Measurements from ENCODE around the gene EPGN. TPM values are rescaled to one million over a fixed set of nuclear protein-coding genes. Genes with fewer than 3 reads are reported as not detected.

Gene EPGN
- total RNA-seq, 1 experiment from 2014 or later, result 176 TPM

DNA sequence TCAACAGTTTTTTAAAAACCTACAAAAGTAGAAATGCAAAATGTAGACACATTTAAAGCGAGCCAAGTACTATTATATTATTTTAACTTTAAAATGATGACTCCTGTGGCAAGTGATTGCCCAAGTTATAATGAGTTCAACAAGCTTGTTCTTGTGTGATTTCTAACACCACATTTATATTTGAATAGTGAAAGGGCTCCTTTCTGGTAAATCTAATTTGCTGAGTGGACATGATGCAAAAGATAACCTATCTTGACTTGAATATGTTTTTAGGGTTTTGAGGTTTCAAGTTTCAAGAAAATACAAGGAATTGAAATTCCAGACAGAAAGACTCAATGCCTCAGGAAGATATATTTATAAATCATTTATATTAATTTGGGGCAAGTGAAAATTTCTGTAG, 1.1 kb upstream of the EPGN start:
- no peak for DNase-seq (ENCODE audit: extremely low read depth, low read depth)

DNA sequence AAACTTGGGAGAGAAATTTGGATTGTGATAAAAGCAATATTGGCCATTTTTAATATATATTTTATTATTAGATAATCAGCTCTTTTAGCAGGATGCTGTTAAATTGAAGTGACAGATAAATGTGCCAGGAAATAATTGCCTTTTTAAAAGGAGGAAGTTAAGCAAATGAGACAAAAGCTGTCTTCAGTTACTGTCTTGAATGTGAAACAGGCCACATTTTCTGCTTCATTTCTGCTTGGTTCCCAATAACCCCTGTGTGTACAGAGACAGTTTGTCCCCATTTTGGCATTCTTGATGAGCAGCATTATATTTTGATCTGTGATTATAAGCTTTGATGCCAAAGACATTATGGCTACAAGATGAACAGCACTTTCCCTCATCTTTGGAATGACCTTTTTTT, 953 bp downstream of the EPGN start:
- no peak for DNase-seq (ENCODE audit: extremely low read depth, low read depth)

DNA sequence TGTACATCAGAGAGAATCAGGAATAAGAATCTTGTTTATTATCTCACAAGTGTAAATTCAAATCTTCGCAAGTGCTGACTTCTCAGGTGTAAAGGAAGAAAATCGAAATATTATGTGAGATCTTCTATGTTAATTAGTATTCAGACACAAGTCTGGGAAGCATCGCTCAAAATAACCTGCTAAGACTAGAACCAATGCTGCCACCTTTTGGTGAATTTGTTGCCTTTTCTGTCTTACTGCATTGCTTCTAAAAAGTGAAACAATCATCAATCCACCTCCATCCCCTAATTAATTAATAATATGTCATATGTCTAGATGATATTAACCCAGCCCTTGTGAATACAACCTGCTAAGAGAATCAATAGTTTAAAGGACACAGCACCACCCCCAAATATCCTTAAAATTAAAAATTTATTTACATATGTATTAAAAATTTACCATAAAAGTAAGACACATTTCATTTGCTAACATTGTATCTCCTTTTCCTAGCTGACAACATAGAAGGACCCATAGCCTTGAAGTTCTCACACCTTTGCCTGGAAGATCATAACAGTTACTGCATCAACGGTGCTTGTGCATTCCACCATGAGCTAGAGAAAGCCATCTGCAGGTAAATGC, 3.5 kb downstream of the EPGN start:
- DNase-seq (ENCODE audit: extremely low read depth, low read depth), result peak; percentile 74

DNA sequence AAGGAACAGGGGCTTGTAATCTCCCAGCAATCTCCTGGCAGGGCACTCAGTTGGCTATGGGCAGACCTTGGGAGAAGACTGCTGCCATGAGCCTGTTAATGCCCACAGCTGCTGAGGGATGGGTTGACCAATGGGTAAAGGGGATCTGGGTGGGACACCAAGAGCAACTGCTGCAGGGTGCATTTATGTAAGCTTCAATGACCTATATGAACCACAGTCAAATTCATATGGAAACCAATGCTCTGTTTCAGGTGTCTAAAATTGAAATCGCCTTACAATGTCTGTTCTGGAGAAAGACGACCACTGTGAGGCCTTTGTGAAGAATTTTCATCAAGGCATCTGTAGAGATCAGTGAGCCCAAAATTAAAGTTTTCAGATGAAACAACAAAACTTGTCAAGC, 6.1 kb downstream of the EPGN start:
- DNase-seq (ENCODE audit: extremely low read depth, low read depth), result no peak

DNA sequence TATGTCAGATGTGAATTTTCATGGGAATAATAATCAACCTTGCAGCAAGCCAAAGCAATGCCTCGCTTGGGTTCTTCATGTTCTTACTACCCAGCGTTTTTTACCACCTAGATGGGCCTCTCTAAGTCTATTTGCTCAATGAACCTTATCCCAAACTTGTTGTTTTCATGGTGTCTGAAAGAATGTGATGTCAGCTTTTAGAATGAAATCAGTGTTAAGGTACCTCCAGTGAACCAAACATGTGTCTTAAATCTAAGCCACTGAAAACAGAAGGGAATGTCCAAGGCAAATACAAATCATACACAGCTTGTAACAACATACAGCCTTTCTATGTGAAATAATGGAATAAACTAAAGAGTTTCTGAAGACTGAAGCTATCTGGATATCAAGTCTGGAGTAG, 6.7 kb downstream of the EPGN start:
- DNase-seq (ENCODE audit: extremely low read depth, low read depth), result no peak

DNA sequence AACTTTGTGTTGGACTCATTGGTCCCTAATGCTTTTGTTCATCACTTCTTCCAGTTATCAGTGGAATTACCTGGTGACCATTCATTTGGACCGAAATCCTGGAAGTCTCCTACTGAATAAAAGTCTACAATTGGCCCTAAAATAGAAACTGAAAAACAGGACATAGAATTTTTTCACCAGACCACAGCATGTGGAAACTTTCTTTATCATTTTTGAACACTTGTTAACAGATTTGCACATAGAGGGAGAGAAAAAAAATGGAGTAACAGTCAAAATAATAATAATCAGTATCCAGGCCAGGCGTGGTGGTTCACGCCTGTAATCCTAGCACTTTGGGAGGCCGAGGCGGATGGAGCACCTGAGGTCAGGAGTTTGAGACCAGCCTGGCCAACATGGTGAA, 7.1 kb downstream of the EPGN start:
- DNase-seq (ENCODE audit: extremely low read depth, low read depth), result no peak

DNA sequence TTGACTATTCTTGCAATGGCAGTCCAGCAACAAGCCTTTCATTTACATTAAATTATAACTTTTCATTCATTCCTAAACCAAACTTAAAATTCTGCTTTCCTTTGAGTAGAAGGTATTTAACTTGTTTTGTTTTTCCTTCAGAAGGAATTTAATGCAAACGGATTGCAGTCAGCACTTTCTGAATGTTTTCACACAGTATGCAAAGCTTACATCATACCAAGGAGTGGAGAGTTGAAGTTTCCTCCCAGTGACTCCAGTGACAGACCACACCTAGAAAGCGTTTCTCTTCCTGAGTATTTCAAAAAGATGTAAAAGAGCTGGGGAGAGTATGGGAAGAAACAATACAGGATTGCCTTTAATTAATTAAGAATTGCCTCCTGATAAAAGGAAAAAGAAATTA, 8.1 kb downstream of the EPGN start:
- DNase-seq (ENCODE audit: extremely low read depth, low read depth), result peak; percentile 64

DNA sequence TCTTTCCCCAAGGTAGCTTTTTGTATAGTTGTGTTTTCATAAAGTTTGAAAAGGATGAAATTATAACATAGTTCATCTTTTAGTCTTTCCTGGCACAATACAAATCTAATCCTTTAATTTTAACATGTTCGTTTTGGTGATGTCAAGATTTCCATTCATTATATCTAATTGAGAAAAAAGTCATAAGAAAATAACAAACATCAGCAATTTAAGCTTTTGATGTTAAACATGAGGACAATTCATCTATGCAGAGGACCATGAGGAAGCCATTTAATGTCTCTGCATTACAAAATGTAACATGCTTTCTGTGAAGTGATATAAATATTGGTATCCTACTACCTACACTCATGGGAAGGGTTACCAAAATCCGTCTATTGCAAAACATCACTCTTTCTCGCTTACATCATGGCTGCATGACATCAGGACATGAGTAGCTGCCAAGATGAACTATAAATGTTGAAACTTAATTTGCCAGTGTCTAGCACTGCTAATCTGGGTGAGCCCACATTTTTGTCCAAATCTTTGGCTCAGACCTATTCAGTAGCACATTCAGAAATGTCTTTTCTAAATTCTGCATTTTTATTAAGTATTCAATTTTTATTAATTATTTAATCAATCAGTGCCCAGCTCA, 9.5 kb downstream of the EPGN start:
- DNase-seq (ENCODE audit: extremely low read depth, low read depth), result no peak

DNA sequence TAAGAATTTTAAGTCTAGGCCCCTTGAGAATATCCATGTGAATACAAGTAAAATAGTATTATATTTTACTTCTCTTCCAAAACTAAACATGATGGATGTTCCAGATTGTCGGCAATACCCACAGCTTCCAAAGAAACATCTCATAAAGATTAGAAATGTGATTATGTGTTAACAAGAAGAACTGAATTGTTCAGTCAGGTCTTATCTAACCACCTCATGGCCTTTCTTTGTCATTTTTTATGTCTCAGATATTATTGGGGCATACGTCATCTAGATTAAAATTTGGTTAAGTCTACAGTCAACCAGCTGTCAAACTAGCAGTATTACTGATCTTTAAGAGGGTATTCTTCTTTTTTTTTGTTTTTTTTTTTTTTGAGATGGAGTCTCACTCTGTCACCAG, 10.0 kb downstream of the EPGN start:
- DNase-seq (ENCODE audit: extremely low read depth, low read depth), result no peak

DNA sequence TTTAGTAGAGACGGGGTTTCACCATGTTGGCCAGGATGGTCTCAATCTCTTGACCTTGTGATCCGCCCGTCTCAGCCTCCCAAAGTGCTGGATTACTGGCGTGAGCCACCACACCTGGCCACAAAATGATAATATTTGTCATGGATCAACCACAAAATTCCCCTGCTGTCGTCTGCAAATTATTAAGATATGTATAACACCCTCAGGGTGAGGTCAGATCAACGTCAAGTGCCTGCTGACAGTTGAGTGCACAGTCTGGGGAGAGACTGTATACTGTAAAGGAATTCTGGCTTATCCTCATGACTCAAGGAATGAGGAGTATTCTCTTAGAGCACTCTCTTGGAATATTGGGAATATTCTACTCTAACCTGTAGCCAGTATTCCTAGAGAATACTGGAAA, 11.2 kb downstream of the EPGN start:
- DNase-seq (ENCODE audit: extremely low read depth, low read depth), result no peak

DNA sequence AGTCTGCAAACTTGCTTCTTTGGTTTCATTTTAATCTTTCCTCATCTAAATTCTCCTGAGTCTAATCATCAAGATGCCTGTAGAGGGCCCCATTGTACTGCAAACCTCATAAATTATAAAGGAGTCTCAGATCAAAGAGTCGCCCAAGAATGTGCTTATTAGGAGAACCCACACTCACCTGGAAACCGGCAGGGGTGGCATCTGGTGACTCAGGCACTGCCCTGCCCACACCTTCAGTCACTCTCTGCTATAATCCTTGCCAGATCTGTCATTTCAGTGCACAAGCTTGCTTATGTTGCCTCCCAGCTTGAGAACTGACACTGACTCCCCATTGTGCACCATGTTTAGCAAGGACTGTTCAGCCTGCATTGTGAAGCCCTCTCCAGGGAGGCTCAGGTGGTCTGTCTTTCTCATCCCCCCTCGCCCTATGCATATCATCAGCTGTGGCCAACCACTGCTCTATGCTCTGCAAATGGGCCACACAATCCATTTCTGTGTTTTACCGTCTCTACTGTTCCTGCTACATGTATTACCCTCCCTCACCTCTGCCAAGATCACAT, 12.4 kb downstream of the EPGN start:
- peak; percentile 69 for DNase-seq (ENCODE audit: extremely low read depth, low read depth)

DNA sequence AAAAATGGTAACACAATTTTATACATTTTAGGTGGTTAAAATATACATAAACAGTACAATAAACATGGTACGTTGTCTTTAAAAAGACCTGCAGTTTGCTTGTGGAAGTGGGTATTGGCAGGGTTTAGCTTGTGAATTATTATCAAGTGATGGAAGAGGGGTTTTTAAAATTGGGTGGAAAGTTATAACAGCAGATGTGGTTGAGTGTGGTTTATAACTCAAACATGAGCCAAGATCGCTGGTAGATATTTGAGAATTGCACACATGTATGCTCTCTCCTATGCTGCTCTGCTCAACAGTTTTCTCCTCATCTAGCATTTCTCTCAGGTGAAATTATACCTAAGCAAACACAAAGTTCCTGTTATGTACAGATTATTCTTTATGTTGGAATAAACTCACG, 14.0 kb downstream of the EPGN start:
- no peak for DNase-seq (ENCODE audit: extremely low read depth, low read depth)

DNA sequence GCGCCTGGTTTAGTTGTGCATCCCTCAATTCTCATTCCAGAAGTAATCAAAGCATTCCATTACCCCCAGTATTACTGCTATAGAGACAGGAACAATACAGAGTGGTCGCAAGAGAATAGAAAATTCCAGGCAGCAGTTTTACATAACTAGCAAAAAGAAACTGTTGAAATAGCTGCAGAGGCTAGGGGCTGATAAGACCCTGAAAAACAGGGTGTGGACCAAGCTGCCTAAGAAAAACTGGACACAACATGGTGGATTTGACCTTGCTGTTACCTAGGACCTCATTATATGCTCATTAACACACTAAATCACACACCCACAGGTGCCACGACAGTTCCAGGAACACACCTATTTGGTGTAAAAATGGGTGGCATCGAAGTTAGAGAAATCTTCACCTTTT, 15.4 kb downstream of the EPGN start:
- no peak for DNase-seq (ENCODE audit: extremely low read depth, low read depth)

DNA sequence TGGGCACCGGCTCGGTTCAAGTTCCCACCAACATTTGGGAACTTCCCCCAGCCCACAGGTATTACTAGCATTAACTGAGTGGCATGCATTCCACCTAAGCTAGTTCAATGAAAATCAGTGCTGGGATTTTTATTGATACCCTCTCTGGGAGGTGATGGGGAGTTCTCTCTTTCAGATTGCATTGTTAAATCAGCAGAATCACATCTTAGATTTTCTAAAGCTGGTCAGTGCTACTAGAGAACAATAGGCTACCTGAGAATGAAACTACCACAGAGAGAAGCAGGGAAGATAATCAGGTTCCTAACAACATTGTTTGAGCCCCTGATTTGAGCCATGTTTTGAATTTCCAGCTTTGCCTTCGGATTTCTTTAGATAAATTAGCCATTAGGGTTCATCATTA, 16.0 kb downstream of the EPGN start:
- DNase-seq (ENCODE audit: extremely low read depth, low read depth), result no peak

DNA sequence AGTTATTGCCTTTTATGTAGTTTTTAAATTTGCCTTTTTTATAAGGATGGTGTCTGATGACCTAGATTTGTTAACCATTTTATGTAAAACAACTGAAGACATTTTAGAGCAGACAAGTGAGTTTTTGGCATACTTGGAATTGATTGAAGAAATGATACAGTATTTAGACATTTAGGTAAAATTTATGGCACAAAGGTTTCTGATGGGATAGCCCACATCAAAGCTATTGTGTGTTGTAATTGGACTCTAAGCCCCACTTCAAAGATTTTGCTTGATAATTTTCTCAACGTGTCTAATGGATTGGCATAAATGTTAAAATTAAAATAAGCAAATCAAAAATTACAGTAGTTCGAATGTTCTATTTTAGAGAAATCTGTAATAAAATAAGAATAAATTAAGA, 17.6 kb downstream of the EPGN start:
- DNase-seq (ENCODE audit: extremely low read depth, low read depth), result no peak

DNA sequence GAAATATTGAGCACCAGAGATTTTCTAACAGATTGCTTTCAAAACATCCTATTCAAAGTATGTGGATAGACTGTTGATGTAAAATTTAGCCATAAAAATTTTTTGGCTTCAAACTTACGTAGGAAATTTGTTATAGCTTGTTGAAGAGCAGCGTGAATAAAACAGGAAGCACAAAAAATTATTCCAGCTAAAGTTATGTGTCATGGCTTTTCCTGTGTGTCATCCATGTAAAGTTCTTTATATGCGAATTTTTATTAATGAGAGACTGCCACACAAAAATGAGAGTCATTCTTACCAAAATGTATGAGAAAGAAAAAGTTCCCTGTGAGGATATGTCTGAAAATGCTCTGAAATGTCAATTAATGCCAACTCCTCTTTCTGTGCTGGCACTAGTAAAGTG, 19.5 kb downstream of the EPGN start:
- DNase-seq (ENCODE audit: extremely low read depth, low read depth), result no peak

DNA sequence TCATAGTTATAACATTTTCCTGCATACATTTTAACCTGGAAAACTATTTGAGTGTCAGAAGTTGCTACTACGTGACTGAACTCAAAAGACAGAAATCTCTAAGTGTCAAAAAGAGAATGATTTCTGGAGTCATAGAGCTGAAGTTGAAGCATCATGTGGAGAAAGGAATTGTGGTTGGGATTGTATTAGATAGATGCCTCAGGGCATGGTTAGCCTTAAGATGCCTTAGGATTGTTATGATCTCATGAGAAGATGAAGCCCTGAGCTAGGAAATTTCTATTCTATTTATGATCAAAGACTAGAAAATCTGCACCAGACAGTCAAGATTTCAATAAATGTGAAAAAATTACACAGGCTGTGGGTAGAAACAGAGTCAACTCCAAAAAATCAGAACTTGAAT, 20.2 kb downstream of the EPGN start:
- DNase-seq (ENCODE audit: extremely low read depth, low read depth), result no peak

DNA sequence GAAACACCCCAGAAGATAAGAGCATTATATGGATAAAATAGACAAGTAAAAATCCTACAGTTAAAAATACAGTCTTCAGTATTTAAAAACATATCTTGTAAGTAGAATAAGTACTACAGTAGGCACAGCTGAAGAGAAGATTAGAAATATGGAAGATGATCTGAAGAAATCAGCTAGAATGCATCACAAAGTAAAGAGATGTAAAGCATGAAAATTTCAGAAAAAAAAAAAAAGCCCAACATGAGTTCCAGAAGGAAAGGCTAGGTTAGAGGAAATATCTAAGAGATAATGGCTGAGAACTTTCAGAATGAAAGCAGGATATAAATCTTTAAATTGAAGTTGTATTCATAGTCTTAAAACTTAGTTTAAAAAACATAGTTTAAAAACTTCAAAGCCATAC, 21.0 kb downstream of the EPGN start:
- DNase-seq (ENCODE audit: extremely low read depth, low read depth), result no peak

DNA sequence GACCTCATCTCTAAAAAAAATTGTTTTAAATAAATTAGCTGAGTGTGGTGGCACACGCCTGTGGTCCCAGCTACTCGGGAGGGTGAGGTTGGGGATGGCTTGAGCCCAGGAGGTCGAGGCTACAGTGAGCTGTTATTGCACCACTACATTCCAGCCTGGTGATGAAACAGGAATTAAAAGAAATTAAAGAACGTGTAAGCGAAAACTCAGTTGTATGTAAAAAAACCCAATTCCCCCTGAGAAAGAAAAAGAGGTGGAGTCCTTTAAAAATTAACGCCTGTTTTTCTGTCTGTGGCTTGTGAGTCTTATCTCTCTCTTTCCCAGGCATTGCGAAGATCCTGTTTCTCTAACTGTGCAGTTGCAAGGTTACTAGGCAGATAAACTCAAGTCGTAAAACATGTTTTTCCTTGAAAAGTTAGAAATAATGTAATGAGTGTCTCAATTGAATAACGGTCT, 22.1 kb downstream of the EPGN start:
- DNase-seq (ENCODE audit: extremely low read depth, low read depth), result no peak

DNA sequence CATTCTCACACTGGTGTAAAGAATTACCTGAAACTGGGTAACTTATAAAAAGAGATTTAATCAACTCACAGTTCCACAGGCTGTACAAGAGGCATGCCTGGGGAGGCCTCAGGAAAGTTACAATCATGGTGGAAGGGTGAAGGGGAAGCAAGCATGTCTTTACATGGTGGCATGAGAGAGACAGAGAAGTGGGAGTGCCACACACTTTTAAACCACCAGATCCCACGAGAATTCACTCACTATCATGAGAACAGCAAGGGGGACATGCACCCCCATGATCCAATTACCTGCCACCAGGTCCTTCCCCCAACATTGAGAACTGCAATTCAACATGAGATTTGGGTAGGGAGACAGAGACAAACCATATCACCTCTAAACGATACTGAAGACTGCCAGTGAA, 23.0 kb downstream of the EPGN start:
- DNase-seq (ENCODE audit: extremely low read depth, low read depth), result no peak

DNA sequence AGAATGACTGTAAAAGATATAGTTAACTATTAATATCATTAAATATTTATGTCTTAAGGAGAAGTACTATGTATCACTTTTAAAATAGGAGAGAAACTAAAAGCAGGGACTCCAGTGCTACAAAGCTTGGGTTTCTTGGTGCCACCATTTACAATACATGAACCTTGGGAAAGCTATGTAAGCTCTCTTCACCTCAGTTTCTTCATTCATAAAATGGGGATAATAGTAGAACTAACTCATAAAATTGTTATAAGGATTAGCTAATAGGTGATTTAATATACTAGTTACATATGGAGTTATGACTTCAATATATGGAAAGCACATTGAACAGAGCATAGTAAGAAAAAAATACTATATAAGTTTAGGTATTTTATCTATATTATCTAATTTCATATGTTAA, 23.7 kb downstream of the EPGN start:
- no peak for DNase-seq (ENCODE audit: extremely low read depth, low read depth)

DNA sequence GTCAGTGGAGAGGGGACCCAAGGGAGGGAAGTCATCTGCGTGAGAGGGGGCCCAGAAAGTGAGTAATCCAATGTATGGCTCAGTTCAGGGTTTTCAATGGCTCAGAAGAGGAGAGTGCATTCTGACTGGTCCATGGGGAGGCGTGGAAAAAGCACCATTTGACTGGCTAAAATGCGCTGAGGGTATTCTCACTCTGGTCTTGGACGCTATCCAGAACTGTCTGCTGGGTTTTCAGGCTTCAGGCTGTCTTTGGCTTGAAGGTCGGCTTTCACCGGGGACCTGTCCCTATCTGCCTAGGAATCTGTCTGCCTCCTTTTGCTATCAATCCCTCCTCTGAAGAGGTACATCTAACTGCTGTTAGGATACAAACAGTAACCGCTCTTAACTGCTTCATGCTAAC, 26.4 kb downstream of the EPGN start:
- DNase-seq (ENCODE audit: extremely low read depth, low read depth), result no peak
